MM.1S (cell line): Measurements from ENCODE around the gene GCLC.

Experiments
- EZH2 ChIP-seq: fragments of 300-600 bp; sonication (generic); optimal IDR thresholded peaks from 2 replicates; pipeline ENCODE3; 2017; ENCODE audit warnings: low read depth, mild to moderate bottlenecking, antibody characterized with exemption, low read length, mixed read lengths
- EZH2phosphoT487 ChIP-seq: fragments of 300-600 bp; sonication (generic); IDR thresholded peaks from 2 replicates; pipeline ENCODE4 v1.6.1; 2018; ENCODE audit warnings: antibody characterized with exemption, low read length
- TF ChIP-seq, protein P1 (sequence below): fragments of 300-600 bp; sonication (generic); IDR thresholded peaks from 2 replicates; pipeline ENCODE4 v1.5.1; 2016; ENCODE audit warnings: antibody characterized with exemption, low read length, mixed read lengths

DNA sequence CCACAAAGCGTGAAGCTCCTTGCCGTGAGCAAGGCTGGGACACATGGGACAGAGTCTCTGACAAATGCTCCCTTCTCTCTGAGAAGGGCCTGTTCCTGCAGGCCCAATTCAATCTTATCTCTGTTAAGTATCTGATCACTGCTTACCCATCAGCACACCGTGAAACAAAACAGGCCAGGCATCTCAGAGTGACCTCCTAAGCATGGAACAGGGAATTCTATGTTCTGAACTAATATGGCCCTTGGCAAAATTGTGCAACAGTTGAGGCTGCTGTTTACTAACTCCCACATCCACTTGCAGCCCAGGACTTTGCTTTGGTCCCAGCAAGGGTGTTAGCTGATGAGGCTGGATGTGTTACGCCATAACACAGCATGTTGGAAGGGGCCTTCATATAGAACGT is 79.2 kb downstream of the GCLC start:
- TF ChIP-seq, protein P1, sequence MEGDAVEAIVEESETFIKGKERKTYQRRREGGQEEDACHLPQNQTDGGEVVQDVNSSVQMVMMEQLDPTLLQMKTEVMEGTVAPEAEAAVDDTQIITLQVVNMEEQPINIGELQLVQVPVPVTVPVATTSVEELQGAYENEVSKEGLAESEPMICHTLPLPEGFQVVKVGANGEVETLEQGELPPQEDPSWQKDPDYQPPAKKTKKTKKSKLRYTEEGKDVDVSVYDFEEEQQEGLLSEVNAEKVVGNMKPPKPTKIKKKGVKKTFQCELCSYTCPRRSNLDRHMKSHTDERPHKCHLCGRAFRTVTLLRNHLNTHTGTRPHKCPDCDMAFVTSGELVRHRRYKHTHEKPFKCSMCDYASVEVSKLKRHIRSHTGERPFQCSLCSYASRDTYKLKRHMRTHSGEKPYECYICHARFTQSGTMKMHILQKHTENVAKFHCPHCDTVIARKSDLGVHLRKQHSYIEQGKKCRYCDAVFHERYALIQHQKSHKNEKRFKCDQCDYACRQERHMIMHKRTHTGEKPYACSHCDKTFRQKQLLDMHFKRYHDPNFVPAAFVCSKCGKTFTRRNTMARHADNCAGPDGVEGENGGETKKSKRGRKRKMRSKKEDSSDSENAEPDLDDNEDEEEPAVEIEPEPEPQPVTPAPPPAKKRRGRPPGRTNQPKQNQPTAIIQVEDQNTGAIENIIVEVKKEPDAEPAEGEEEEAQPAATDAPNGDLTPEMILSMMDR, result no peak
- no peak for TF ChIP-seq EZH2
- TF ChIP-seq EZH2phosphoT487, result no peak
